Kidney (tissue), 14 donors: ENCODE results near the gene SARNP. TPM values are rescaled to one million over a fixed set of nuclear protein-coding genes. Genes with fewer than 3 reads are reported as not detected.

Experiments used
- DNase-seq, 5 donors: peaks; one replicate each; pipeline ENCODE4 v3.0.0-alpha.2; 2013 to 2020
- FAIRE-seq: peaks from 2 replicates; lab custom pipeline; 2012; peaks lifted over from hg19 to GRCh38; lab: Jason Lieb, UNC
- H3K27ac ChIP-seq, 2 donors: one replicate each; pipeline ENCODE4 v1.7.0; 2013; ENCODE audit warnings: low read depth in 2 of 2, low read length in 2 of 2, inconsistent platforms in 1 of 2
- H3K27me3 ChIP-seq: one replicate; pipeline ENCODE4 v1.7.1; 2013; ENCODE audit warnings: low read length, inconsistent platforms; ENCODE audit not compliant: control insufficient read depth, insufficient read depth
- H3K36me3 ChIP-seq, 3 donors: one replicate each; pipeline versions ENCODE4 v1.7.0 to v1.7.1; 2013; ENCODE audit warnings: low read length in 3 of 3, control low read depth in 1 of 3, inconsistent platforms in 1 of 3; ENCODE audit not compliant: insufficient read depth in 3 of 3, control insufficient read depth in 2 of 3
- H3K4me1 ChIP-seq, 3 donors: one replicate each; pipeline versions ENCODE4 v1.7.0 to v1.7.1; 2013; ENCODE audit warnings: low read length in 3 of 3, inconsistent platforms in 1 of 3, low read depth in 1 of 3; ENCODE audit not compliant: control insufficient read depth in 2 of 3, insufficient read depth in 2 of 3
- H3K4me3 ChIP-seq, 3 donors: one replicate each; pipeline versions ENCODE4 v1.7.0 to v1.8.1; 2013; ENCODE audit warnings: low read length in 3 of 3, control low read depth in 1 of 3, inconsistent platforms in 1 of 3
- H3K9ac ChIP-seq, 3 donors: one replicate each; pipeline versions ENCODE4 v1.7.0 to v1.7.1; 2013; ENCODE audit warnings: low read length in 3 of 3, control low read depth in 1 of 3, inconsistent platforms in 1 of 3
- H3K9me3 ChIP-seq, 3 donors: one replicate each; pipeline versions ENCODE4 v1.7.0 to v1.7.1; 2013; ENCODE audit warnings: low read length in 3 of 3, control low read depth in 1 of 3, inconsistent platforms in 1 of 3; ENCODE audit not compliant: control insufficient read depth in 2 of 3, insufficient read depth in 1 of 3
- intact Hi-C: fragments of 100-400 bp; cut with DNase I; formaldehyde crosslinking; loops from one replicate; pipeline ENCODE4 v1.11.1; 2022
- polyA plus RNA-seq: library from polyadenylated mRNA; stranded (reverse); fragments of 350-450 nt; fragmentation: Illumina TruSeq; extraction: RNeasy Lipid Tissue Mini Kit (QIAGEN cat#74804); gene quantifications from one replicate; pipeline ENCODE4 v1.2.3, GENCODE V29; 2014; ENCODE audit warnings: low read depth, low replicate concordance; ENCODE audit not compliant: insufficient read depth
- total RNA-seq: library from RNA; stranded (reverse); fragmentation: NEBNext Ultra II Directional; extraction: Animal tissue kit (Norgen Biotek cat#: 25700); gene quantifications from one replicate; pipeline ENCODE4 v1.2.1, GENCODE V29; 2021
- TF ChIP-seq, protein P1 (sequence below): IDR thresholded peaks from 3 replicates; pipeline ENCODE4 v1.5.1; 2012; ENCODE audit warnings: mild to moderate bottlenecking, moderate library complexity, borderline replicate concordance; ENCODE audit not compliant: insufficient read depth; ENCODE audit errors: extremely low read depth
- donor health status: control.
- donor health status: control.
- donor health status: control.
- donor health status: control.
- donor health status: control.
- donor health status: DM: yes; HTN: yes; CAD: no.
- donor health status: Normal renal cell carcinoma (clear cell type).

Gene SARNP
- total and polyA plus RNA-seq, 2 donors from 2014 or later: 51.1 to 109 TPM

DNA sequence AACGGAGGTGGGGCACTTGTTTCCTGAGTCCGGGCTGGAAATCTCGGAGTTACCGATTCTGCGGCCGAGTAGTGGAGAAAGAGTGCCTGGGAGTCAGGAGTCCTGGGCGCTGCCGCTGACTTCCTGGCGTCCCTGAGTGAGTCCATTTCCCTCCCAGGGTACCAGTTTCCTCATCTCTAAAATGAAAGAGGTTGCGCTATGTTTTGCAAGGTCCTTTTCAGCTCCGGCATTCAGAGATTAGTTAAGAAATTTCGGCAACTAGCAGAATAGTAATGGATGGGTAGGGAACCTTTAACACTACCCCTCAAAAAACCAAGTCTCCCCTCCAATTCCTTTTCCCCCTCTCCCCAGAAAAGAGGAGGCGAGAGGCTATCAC lies 101.0 kb downstream of the SARNP start:
- intact Hi-C loops: no loop called here
- TF ChIP-seq, protein P1, sequence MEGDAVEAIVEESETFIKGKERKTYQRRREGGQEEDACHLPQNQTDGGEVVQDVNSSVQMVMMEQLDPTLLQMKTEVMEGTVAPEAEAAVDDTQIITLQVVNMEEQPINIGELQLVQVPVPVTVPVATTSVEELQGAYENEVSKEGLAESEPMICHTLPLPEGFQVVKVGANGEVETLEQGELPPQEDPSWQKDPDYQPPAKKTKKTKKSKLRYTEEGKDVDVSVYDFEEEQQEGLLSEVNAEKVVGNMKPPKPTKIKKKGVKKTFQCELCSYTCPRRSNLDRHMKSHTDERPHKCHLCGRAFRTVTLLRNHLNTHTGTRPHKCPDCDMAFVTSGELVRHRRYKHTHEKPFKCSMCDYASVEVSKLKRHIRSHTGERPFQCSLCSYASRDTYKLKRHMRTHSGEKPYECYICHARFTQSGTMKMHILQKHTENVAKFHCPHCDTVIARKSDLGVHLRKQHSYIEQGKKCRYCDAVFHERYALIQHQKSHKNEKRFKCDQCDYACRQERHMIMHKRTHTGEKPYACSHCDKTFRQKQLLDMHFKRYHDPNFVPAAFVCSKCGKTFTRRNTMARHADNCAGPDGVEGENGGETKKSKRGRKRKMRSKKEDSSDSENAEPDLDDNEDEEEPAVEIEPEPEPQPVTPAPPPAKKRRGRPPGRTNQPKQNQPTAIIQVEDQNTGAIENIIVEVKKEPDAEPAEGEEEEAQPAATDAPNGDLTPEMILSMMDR: no peak
- Histone ChIP-seq H3K36me3 (peaks cover 0 to 2% (median 0%) of the 10 kb centered on the region in 3 donors), H3K4me3 (peak overlapping the region; percentile 79 to 91 (median 83)), H3K4me1 (peaks cover 7 to 37% (median 27%) of the 10 kb centered on the region in 3 donors), H3K9ac (peak overlapping the region; percentile 58 to 85 (median 78)), H3K27me3 (no peaks in the 10 kb centered on the region), H3K27ac (peak overlapping the region; percentile 77 to 89), H3K9me3 (no peaks in the 10 kb centered on the region)
- FAIRE-seq: no peak
- DNase-seq: no peak

DNA sequence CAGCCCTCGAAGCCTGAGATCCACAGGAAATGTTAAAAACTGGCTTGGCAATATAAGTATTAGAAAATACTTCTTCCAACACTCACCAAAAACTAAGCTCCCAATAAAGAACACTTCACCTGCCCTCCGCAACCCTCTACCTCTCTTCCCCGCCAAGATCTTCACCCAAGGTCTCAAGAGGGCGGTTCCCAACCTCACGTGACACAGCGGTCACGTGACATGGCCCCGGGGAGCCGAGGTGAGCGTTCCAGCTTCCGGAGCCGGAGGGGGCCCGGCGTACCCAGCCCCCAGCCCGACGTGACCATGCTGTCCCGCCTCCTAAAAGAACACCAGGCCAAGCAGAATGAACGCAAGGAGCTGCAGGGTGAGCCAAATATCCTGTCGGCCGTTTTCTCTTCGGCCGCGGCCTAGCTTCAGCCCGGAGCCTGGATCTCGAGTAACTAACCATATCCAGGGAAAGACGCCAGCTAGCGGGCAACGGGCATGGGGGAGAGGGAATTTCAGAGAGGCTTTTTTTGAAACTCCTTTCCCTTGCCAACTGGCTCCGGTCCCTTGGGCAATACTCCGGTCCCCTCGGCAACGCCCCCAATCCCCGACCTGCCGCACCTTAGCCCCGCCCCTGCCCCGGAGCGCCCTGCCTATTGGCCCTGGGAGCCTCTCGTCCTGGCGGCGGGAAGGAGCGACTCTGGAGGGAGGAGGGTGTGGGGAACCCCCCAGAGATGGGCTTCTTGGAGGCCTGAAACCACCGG lies 101.5 kb downstream of the SARNP start, which contains the start of gene BLOC1S1:
Gene BLOC1S1, plus strand, starts transcription at position 214 of the 749 bp plus-strand sequence. Its CDS starts 6 bp downstream, at position 220.
- Histone ChIP-seq H3K9me3 (no peaks in the 10 kb centered on the region), H3K27ac (peak within 1 kb of the TSS; percentile 77 to 89), H3K36me3 (peaks cover 0 to 2% (median 0%) of the 10 kb centered on the region in 3 donors), H3K4me1 (peaks cover 7 to 32% (median 25%) of the 10 kb centered on the region in 3 donors), H3K9ac (peak within 1 kb of the TSS; percentile 78 to 85 (median 78)), H3K4me3 (peak within 1 kb of the TSS; percentile 79 to 91 (median 83)), H3K27me3 (no peaks in the 10 kb centered on the region)
- FAIRE-seq (no peak), DNase-seq (peak; percentile 93 to 98 (median 97))
- TF ChIP-seq, protein P1: no peak
- intact Hi-C loops: no loop called here

DNA sequence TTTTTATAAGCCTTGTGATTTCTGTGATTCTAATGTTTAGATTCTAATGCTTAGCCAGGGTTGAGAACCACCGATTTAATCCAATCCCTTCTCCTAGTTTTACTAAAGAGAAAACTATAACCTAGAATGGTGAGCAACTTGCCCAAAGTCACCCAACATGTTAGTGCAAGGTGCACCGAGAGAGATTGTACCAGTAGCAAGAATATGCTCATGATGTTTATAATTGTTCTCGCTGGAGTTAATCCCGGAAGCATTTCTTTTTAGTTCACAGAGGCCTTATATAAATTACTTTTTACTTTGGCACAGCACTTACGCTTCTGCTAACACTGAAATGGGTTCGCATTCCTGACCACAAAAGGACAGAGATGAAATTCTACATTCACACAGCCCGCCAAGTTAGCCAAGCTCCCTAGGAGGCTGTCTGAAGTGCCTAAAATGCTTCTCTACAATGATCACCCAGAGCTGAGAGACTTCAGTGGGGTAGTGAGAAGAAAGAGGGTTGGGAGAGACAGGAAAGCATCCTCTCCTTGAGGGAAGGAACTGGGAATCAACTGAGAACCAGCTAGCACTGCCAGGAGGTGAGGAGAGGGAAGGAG lies 102.3 kb downstream of the SARNP start:
- H3K9ac ChIP-seq: peak overlapping the region; percentile 62 to 85 (median 78)
- FAIRE-seq: no peak
- no peak for DNase-seq
- TF ChIP-seq, protein P1: no peak
- H3K27me3 ChIP-seq: no peaks in the 10 kb centered on the region
- H3K4me1 ChIP-seq: peaks cover 7 to 26% (median 21%) of the 10 kb centered on the region in 3 donors
- peak overlapping the region; percentile 77 to 89 for H3K27ac ChIP-seq
- no peaks in the 10 kb centered on the region for H3K9me3 ChIP-seq
- H3K36me3 ChIP-seq: peaks cover 0 to 2% (median 0%) of the 10 kb centered on the region in 3 donors
- peak overlapping the region; percentile 79 to 91 (median 83) for H3K4me3 ChIP-seq
- intact Hi-C loops: no loop called here
